ENCODE measurements around the gene UBA5. TPM values are rescaled to one million over a fixed set of nuclear protein-coding genes. Genes with fewer than 3 reads are reported as not detected.

The UBA5 gene
- total RNA-seq, 1 donor from 2014 or later = 36.2 TPM

GRCh38 chr3:132650153-132650552 lies 10.0 kb upstream of the UBA5 start:
- no peaks in the 10 kb centered on the region for H3K27me3 ChIP-seq (ENCODE audit: insufficient read depth, low read length)
- H3K27ac ChIP-seq (ENCODE audit: low read depth, low read length) = no peak overlapping the region
- H3K36me3 ChIP-seq (ENCODE audit: insufficient read depth, low read length) = no peaks in the 10 kb centered on the region
- DNase-seq (ENCODE audit: low read depth) = no peak
- no peak overlapping the region for H3K4me3 ChIP-seq (ENCODE audit: insufficient read depth, low read depth, low read length)
- Mint-ChIP-seq H3K36me3 (ENCODE audit: low read depth, unreplicated experiment) (no peaks in the 10 kb centered on the region), H3K27ac (ENCODE audit: unreplicated experiment) (no peak overlapping the region), H3K9me3 (ENCODE audit: unreplicated experiment) (no peaks in the 10 kb centered on the region), H3K27me3 (ENCODE audit: low read depth, unreplicated experiment) (no peaks in the 10 kb centered on the region), H3K4me1 (ENCODE audit: low read depth, unreplicated experiment) (no peaks in the 10 kb centered on the region), H3K4me3 (ENCODE audit: unreplicated experiment) (no peak overlapping the region)
- H2AFZ ChIP-seq (ENCODE audit: low read depth, low read length) = no peak overlapping the region
- no peak overlapping the region for H3K9ac ChIP-seq (ENCODE audit: low read length)
- no peaks in the 10 kb centered on the region for H3K9me3 ChIP-seq (ENCODE audit: insufficient read depth, low read depth, low read length)
- H4K20me1 ChIP-seq (ENCODE audit: insufficient read depth, low read length) = no peaks in the 10 kb centered on the region
- no peak for TF ChIP-seq CTCF (IDR thresholded peaks at IDR 0.05; ENCODE audit: insufficient read depth, low read depth, low read length)
- no peak for TF ChIP-seq EZH2 (IDR thresholded peaks at IDR 0.05; ENCODE audit: insufficient read depth, low read length)
- H3K4me1 ChIP-seq (ENCODE audit: insufficient read depth, low read length) = peaks cover 1% of the 10 kb centered on the region
- FAIRE-seq = no peak
- no peaks in the 10 kb centered on the region for H3K79me2 ChIP-seq (ENCODE audit: insufficient read depth, low read length)
- H3K4me2 ChIP-seq (ENCODE audit: low read length) = no peak overlapping the region

- Mint-ChIP-seq H3K4me1 (ENCODE audit: low read depth, unreplicated experiment) (no peaks in the 10 kb centered on the region), H3K9me3 (ENCODE audit: unreplicated experiment) (no peaks in the 10 kb centered on the region), H3K27me3 (ENCODE audit: low read depth, unreplicated experiment) (no peaks in the 10 kb centered on the region), H3K27ac (ENCODE audit: unreplicated experiment) (no peak overlapping the region), H3K4me3 (ENCODE audit: unreplicated experiment) (no peak overlapping the region), H3K36me3 (ENCODE audit: low read depth, unreplicated experiment) (no peaks in the 10 kb centered on the region)
- peak; percentile 48 for DNase-seq (ENCODE audit: low read depth)
- Histone ChIP-seq H3K9me3 (ENCODE audit: insufficient read depth, low read depth, low read length) (no peaks in the 10 kb centered on the region), H4K20me1 (ENCODE audit: insufficient read depth, low read length) (no peaks in the 10 kb centered on the region), H3K79me2 (ENCODE audit: insufficient read depth, low read length) (peaks cover 7% of the 10 kb centered on the region), H3K4me3 (ENCODE audit: insufficient read depth, low read depth, low read length) (no peak overlapping the region), H3K36me3 (ENCODE audit: insufficient read depth, low read length) (no peaks in the 10 kb centered on the region), H3K4me1 (ENCODE audit: insufficient read depth, low read length) (no peaks in the 10 kb centered on the region), H3K4me2 (ENCODE audit: low read length) (no peak overlapping the region), H3K9ac (ENCODE audit: low read length) (no peak overlapping the region), H3K27ac (ENCODE audit: low read depth, low read length) (no peak overlapping the region), H3K27me3 (ENCODE audit: insufficient read depth, low read length) (no peaks in the 10 kb centered on the region), H2AFZ (ENCODE audit: low read depth, low read length) (no peak overlapping the region)
- no peak for TF ChIP-seq EZH2 (IDR thresholded peaks at IDR 0.05; ENCODE audit: insufficient read depth, low read length)
- no peak for TF ChIP-seq CTCF (IDR thresholded peaks at IDR 0.05; ENCODE audit: insufficient read depth, low read depth, low read length)
- FAIRE-seq = no peak
Observed at GRCh38 chr3:132652640-132653270, 7.4 kb upstream of the UBA5 start.

GRCh38 chr3:132654190-132654589 lies 5.9 kb upstream of the UBA5 start:
- no peak overlapping the region for H2AFZ ChIP-seq (ENCODE audit: low read depth, low read length)
- no peak overlapping the region for H3K4me3 ChIP-seq (ENCODE audit: insufficient read depth, low read depth, low read length)
- Mint-ChIP-seq H3K4me1 (ENCODE audit: low read depth, unreplicated experiment) (peaks cover 5% of the 10 kb centered on the region), H3K4me3 (ENCODE audit: unreplicated experiment) (no peak overlapping the region), H3K36me3 (ENCODE audit: low read depth, unreplicated experiment) (no peaks in the 10 kb centered on the region), H3K27me3 (ENCODE audit: low read depth, unreplicated experiment) (no peaks in the 10 kb centered on the region), H3K9me3 (ENCODE audit: unreplicated experiment) (no peaks in the 10 kb centered on the region), H3K27ac (ENCODE audit: unreplicated experiment) (no peak overlapping the region)
- H3K9ac ChIP-seq (ENCODE audit: low read length) = no peak overlapping the region
- TF ChIP-seq EZH2 (IDR thresholded peaks at IDR 0.05; ENCODE audit: insufficient read depth, low read length) (no peak), CTCF (IDR thresholded peaks at IDR 0.05; ENCODE audit: insufficient read depth, low read depth, low read length) (no peak)
- no peak for FAIRE-seq
- no peaks in the 10 kb centered on the region for H3K36me3 ChIP-seq (ENCODE audit: insufficient read depth, low read length)
- no peak overlapping the region for H3K4me2 ChIP-seq (ENCODE audit: low read length)
- H3K27ac ChIP-seq (ENCODE audit: low read depth, low read length) = no peak overlapping the region
- no peaks in the 10 kb centered on the region for H3K27me3 ChIP-seq (ENCODE audit: insufficient read depth, low read length)
- H3K9me3 ChIP-seq (ENCODE audit: insufficient read depth, low read depth, low read length) = no peaks in the 10 kb centered on the region
- H3K4me1 ChIP-seq (ENCODE audit: insufficient read depth, low read length) = peaks cover 2% of the 10 kb centered on the region
- H3K79me2 ChIP-seq (ENCODE audit: insufficient read depth, low read length) = peaks cover 18% of the 10 kb centered on the region
- H4K20me1 ChIP-seq (ENCODE audit: insufficient read depth, low read length) = no peaks in the 10 kb centered on the region
- no peak for DNase-seq (ENCODE audit: low read depth)

Data from astrocyte (in vitro differentiated cells and primary cell).